Posterior cingulate gyrus (tissue), 11 donors: ENCODE measurements around the gene EYA2.

Experiments
- DNase-seq, 10 donors: peaks; one replicate each; pipeline versions ENCODE4 v3.0.0 to v3.0.0-alpha.2; 2020 to 2021; ENCODE audit warnings: mixed read lengths in 3 of 10
- intact Hi-C: fragments of 100-400 bp; cut with DNase I; formaldehyde crosslinking; loops from one replicate; pipeline ENCODE4 v1.15.1; 2023

EYA2 gene

DNA sequence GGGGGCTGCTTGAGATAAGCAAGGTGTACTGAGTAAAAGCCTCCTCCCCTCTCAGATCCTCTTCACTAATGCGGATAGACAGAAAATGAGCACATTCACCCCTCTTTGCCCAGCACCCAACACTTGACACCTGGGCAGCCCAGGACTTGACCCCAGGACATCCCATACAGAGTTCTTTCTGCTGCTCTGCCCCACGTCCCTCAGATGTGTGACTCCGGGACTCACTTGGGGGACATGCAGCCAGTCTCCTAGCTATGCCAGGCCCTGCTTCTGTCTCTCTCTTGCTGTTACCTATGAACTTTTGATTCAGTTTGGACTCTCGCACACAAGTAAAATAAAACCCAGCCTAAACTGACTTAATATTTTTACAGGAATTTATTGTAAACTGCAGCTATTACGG is 159.9 kb downstream of the EYA2 start:
- DNase-seq, result no peak
- intact Hi-C loops, result no loop called here

DNA sequence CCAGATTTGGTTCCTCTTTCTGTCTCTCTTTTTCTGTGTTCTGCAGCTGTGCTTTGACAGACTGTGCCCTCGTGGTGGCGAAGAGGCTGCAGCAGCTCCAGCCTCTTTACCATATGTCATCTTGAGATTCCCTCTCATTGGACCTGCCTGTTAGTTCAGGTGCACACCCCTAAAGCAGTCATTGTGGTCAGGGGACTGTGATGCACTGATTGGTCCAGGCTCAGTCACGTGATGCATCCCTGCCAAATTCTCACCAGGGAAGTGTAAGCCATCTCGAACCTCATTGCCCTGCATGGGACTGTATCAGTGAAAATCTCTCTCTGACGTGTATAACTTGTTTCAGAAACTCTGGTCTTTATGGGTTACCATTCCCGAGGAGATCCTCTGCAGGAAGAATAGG is 160.3 kb downstream of the EYA2 start:
- no peak for DNase-seq
- intact Hi-C loops, result no loop called here

DNA sequence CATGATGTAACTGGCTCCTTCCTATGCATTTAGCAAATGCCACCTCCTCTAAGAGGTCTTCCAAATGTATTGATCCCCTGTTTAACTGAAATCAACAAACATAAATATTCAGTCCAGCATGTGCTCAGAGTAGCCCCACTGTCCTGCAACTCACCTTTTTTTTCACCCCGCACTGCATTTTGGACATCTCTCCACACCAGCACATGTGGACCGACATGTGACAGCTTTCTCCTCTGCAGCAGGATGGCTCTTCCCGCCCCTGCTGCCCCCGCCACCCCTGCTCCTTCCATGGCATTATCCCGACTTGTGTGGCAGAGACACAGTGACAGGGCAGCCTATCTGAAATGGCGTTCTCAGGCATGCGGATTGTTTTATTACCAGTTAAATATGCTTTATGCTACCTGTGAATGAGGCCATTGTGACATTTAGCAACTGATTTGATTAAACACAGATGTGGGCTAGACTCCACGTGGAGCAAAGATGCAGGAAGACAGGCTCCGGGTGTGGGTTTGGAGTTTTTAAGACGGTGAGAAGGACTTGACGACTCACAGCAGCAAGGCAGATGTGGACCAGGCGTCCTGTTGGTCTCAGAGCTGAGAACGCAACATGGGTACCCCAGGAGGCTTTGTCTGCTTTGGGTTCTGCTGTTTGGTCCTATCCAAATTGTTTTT is 161.2 kb downstream of the EYA2 start:
- no peak for DNase-seq
- intact Hi-C loops, result no loop called here

DNA sequence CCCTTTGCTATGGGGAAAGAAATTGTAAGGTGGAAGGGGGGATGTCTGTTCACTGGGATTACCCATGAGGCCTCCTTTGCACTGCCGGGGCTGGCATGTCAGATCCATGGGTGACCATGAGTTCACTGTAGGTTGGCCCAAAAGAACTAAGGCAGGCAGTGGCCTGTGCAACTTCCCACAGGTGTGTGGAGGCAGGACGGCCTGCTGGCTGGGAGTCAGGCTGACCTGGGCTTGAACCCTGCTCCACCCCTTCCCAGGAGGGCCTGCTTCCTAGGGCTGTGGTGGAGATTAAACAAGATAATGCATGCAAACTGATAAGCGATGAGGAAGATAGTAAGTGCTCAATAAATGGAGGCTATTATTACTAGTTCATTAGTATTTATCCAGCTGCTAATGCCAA is 163.0 kb downstream of the EYA2 start:
- intact Hi-C loops, result no loop called here
- DNase-seq, result no peak

DNA sequence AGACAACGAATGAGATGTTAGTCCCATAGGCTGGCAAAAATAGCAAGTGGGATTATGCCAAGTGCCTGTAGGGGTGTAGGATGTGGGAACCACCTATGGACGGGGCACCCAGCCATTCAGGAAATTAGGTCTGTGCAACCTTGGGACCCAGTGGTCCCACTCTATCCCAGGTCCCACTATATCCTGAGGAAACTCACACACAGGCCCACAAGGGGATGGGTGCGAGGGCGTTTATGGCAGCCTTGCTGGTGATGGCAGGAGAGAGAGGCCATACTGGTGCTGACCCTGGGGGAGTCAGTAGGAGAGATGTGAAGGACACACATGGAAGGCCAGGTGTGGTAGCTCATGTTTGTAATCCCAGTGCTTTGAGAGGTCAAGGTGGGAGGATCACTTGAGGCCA is 163.6 kb downstream of the EYA2 start:
- intact Hi-C loops, result no loop called here
- DNase-seq, result no peak

DNA sequence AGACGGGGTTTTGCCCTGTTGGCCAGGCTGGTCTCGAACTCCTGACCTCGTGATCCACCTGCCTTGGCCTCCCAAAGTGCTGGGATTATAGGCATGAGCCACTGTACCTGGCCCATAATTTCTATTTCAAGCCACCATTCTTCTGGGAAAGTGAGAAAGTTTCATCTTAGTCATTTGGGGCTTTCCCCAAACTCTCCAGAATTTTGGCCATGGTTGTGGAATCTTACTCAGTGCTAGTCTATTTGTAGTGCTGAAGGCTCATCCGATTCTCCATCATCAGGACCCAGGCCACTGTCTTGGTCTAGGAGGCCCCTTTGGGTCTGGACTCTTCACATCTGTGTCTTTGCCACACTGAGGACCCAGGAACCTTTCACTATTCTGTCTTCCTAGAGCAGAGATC is 164.9 kb downstream of the EYA2 start:
- intact Hi-C loops, result no loop called here
- DNase-seq, result no peak

DNA sequence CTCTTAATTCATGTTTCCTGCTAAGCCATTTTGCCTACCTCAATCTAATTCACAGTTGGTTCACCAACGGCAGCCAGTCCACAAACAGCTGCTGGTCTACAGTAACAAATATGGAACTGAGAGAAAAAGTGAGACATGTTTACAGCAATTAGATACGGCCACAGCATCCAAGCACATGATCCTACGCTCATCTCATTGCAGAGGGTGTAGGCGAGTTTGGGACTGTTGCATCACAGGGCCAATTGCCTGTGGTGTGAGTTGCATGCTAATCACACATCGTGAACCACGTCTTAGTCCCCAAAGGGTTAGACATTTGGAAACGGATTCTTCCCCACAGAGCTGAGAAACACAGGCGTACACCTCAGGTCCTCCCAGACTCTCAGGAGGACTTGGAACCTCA is 166.9 kb downstream of the EYA2 start:
- DNase-seq, result no peak
- intact Hi-C loops, result no loop called here

DNA sequence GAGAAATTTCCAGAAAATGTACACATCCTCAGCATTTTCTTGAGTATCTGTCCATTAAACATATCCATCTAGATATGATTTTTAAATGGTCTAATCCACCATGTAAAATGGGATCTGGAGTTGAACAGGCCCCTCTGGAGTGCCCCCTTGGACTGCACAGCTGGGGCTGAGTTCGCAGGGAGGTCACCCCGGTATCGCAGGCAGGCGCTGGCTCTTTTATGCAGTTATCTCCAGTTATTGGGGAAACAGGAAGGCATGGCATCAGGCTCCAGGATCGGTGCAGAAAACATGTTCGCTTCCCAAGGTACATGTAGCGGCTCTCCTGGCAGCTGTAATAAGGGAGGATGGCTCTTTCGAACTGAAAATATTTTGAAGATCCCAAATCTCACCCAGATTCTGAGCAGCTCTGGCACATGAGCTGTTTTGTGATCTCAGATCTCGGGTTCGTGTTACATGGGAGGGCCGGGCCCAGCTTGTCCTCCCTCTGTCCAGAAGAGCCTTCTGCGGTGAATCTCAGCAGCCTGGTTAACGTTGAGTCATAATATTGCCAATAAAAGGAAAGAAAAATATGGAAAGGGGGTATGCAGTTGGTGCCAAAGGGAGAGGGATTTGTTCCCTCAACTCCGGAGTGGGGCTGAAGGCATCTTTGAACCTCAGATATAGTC is 167.7 kb downstream of the EYA2 start:
- intact Hi-C loops, result no loop called here
- DNase-seq, result no peak

DNA sequence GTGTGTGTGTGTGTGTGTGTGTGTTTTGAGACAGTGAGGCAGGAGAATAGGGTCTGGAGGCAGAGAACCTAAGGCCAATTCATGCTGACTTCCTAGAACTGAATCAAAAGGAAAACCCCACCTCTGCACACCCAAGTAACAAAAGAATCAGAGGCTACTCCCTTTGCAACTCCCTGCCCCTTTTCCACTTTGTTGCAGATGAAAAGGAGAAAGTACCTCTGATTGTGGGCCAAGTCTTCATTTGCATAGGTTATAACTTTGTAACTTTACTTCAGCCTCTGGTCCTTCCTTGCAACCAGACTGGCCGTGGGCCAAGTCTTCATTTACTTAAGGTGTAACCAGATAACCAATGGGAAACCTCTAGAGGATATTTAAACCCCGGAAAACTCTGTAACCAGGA is 168.8 kb downstream of the EYA2 start:
- DNase-seq, result no peak
- intact Hi-C loops, result no loop called here

DNA sequence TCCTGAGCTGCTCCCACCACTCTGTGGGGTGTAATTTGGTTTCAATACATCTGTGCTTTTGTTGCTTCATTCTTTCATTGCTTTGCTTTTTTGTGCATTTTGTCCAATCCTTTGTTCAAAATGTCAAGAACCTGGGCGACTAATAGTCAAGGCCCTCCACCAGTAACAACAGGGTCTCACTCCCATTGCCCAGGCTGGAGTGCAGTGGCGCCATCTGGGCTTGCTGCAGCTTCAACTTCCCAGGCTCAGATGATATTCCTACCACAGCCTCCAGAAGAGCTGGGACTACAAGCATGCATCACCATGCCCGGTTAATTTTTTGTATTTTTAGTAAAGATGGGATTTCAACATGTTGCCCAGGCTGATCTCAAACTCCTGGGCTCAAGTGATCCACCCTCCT is 169.2 kb downstream of the EYA2 start:
- intact Hi-C loops, result no loop called here
- DNase-seq, result no peak

DNA sequence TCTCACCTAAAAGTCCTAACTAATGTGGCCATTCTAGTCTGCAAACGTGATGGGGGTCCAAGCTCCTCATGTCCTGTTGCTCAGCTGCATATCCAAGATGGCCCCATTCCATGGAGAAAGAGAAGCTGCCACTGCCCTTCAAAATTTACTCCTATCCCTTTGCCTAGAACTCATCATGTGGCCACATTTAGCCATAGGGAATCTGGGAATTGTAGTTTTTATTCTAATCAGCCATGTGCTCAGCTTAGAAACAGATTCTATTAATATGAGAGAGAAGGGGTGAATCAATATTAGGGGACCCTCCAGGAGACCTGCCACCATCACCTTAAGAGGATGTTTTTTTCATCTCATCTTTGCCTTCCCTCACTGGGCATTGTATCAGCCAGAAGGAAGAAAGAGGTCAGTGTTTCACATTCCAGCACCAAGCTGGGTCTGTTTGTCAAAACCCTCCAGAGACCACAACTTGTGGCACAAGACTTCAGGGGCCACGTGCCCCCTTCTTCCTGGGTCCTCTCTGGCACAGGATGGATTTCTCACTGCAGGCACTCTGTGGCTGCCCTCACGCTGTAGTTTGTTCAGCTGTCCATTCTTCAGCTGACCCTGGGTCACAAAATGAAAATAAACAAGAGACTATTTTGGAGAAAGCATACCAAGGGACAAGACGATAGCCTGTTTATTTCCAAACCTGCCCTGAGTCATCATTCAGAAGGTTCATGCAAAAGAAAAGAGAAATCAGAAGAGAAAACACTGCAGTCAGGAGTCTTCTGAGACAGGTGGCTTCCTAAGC is 172.0 kb downstream of the EYA2 start:
- intact Hi-C loops, result no loop called here
- DNase-seq, result no peak

DNA sequence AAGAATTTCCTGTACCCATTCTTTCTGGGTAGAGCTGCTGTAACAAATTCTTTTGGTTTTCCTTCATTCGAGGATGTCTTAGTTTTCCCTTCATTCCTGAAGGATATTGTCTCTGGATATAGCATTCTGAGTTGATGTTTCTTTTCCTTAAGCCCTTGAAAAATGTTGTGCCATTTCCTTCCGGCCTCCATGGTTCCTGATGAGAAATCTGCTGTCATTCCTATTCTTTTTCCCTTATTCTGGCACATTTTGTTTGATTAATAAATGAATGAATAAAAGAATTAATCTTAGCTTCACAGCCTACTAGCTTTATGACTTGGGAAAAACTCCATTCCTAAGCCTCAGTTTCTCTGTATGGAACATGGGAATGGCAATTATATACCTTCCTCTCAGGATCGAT is 173.1 kb downstream of the EYA2 start:
- no peak for DNase-seq
- intact Hi-C loops, result no loop called here

DNA sequence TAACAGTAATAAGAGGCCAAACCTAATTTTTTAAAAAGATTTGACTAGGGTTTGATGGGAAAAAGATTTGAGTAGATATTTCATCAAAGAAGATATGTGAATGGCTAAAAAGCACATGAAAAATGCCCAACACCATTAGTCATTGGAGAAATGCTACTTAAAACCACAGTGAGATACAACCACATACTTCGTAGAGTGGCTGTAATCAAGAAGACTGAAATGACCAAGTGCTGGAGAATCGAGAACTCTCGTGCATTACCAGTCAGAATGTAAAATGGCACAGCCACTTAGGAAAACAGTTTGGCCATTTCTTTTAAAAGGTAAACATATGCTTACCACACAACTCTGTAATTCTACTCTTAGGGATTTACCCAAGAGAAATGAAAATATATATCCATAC is 175.5 kb downstream of the EYA2 start:
- DNase-seq, result no peak
- intact Hi-C loops, result no loop called here

DNA sequence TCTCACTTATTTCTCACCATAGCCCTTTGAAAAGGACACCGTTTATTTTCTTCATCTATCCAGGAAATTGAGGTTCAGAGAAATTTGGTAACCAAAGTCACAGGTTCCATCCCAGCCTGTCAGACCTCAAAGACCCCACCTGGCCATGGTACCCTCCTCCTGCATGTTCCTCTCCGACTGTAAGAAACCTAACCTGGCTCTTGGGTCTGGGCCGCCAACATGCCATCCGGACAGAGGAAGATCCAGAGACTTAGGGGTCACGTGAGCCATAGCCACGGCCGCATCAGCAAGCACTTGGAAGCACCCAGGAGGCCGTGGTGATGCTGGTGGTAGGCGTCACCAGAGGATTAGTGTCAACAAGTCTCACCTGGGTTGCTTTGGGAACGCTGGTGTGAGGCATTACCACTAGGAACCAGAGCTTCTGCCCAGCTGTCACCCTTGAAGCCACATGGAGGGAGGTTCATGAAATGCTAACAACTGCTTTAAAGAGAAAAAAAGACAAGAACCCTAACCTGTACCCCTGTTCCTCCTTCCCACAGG is 177.1 kb downstream of the EYA2 start:
- DNase-seq, result no peak
- intact Hi-C loops, result no loop called here

DNA sequence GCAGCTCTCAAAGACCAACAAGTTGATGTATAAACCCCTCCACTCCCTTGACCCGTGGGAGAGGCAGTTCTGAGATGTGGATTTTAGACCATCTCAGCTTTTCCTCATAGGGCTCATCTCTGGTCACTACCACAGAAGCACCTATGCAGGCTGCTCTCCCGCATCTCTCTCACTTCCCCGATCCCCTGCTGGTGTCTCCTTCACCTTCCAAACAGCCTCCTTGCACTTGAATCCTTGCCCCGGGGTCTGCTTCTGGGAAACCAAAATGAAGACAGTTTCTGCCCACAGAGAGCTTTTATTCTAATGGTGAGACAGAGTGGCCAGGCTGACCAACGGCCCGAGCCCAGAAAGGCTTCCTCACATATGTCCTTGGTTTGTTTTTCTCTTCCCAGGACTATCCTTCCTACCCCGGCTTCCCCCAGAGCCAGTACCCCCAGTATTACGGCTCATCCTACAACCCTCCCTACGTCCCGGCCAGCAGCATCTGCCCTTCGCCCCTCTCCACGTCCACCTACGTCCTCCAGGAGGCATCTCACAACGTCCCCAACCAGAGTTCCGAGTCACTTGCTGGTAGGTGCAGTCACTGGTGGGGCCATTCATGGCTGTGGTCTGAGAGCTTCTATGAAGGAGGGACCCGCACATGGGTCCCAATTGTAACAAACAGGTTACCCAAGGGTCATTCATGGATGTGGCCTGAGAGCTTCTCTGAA is 179.3 kb downstream of the EYA2 start:
- intact Hi-C loops, result no loop called here
- DNase-seq, result peak in 1 of 10 donors; percentile 24

DNA sequence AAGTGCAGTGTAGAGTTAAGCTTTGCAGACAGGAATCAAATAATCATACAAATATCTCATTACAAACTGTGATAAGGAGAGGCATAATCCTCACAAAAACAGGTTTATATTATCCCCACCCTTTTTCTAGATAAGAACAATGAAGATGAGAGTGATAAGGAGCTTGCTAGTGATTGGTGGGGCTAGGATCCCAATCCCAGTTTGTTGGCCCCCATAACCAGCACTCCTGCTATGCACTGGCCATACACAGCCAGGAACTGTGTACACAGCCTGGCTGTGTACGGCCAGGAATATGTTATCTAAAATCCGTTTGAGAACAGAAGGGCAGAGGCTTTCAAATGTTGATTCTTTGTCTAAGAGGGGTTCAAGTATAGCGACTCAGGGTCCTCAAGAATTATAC is 180.6 kb downstream of the EYA2 start:
- intact Hi-C loops, result no loop called here
- no peak for DNase-seq

DNA sequence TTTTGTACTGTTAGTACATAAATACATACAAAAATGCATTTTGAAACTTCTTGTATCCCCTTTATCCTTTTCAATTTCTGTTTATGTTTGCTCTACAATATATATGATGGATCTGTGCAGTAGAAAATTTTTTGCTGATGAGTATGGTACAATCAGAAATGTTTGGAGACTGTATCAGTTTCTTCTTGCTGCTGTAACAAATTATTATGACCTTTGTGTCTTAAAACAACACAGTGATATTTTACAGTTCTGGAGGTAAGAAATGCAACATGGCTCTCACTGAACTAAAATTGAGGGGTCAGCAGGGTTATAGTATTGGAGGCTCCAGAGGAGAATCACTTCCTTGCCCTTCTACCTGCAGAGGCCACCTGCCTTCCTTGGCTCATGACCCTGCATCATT is 184.4 kb downstream of the EYA2 start:
- intact Hi-C loops, result no loop called here
- DNase-seq, result no peak

DNA sequence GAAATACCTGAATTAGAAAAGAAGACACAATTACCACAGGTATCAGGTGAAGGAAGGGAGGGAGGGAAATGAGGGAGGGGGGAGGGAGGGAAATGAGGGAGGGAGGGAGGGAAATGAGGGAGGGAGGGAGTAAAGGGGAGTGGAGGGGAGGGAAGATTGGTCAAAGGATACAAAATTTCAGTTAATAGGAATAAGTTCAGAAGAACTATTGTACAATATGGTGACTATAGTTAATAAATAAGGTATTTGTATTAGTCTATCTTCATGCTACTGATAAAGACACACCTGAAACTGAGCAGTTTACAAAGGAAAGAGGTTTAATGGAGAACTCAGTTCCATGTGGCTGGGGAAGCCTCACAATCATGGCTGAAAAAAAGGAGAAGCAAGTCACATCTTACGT is 185.7 kb downstream of the EYA2 start:
- no peak for DNase-seq
- intact Hi-C loops, result no loop called here

DNA sequence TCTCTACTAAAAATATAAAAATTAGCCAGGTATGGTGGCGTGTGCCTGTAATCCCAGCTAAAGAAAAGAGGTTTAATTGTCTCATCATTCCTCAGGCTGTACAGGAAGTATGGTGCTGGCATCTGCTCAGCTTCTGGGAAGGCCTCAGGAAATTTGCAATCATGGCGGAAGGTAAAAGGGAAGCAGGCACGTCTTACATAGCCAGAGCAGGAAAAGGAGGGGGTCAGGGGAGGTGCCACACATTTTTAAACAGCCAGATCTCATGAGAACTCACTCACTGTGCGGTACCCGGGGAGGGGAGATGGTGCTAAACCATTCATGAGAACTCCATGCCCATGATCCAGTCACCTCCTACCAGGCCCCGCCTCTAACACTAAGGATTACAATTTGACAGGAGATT is 191.7 kb downstream of the EYA2 start:
- intact Hi-C loops, result no loop called here
- no peak for DNase-seq

DNA sequence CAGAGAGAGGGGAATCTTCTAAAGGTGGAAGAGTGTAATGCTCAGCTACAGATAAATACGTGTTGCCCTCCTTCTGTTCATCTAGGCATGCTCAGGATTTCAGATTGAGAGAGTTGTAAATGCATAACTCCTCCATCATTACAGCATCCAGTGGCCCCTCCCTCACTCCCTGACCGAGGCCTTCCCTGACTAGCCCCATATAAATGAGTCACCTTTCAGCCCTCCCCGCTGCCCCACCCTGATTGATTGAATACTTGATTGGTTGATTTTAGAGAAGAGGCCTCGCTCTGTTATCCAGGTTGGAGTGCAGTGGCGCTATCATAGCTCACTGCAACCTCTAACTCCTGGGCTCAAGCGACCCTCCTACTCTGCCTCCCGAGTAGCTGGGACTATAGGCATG is 193.7 kb downstream of the EYA2 start:
- no peak for DNase-seq
- intact Hi-C loops, result no loop called here

DNA sequence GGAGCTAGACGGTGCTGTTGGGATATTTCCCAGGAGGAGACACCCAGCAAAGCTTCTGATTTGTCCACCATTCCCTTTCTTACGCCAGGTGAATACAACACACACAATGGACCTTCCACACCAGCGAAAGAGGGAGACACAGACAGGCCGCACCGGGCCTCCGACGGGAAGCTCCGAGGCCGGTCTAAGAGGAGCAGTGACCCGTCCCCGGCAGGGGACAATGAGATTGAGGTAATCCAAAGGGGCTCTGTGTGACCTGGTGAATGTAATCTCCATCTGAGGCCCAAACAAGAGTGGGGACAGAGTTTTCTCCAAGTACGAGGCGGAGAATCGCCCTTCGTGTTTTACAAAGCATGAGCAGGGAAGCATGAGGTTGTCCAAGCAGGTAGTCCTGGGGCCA is 194.5 kb downstream of the EYA2 start:
- intact Hi-C loops, result no loop called here
- no peak for DNase-seq
